IMR-90 (cell line): ENCODE measurements around the gene FMN2.

Experiments
- MAZ ChIP-seq: IDR thresholded peaks from 2 replicates; pipeline ENCODE4 v1.6.1; 2012; ENCODE audit warnings: low read depth, mild to moderate bottlenecking, low read length, improper control_type of control experiment, moderate library complexity, borderline replicate concordance
- POLR2A ChIP-seq: IDR thresholded peaks from 2 replicates; pipeline ENCODE4 v1.6.1; 2012; ENCODE audit warnings: mild to moderate bottlenecking, low read depth, low read length
- SMC3 ChIP-seq: fragments of 150-350 bp; IDR thresholded peaks from 2 replicates; pipeline ENCODE4 v1.6.1; 2016; ENCODE audit warnings: low read depth, mild to moderate bottlenecking, antibody characterized with exemption, low read length, moderate library complexity
- TF ChIP-seq, protein P1 (sequence below): fragments of 150-350 bp; IDR thresholded peaks from 2 replicates; pipeline ENCODE4 v1.6.1; 2017; ENCODE audit warnings: mild to moderate bottlenecking, antibody characterized with exemption, low read length, low read depth
- TF ChIP-seq, protein P2 (sequence below): conservative IDR thresholded peaks from 2 replicates; pipeline ENCODE4 v1.5.1; 2012; ENCODE audit warnings: mild to moderate bottlenecking, low read depth, low read length, improper control_type of control experiment
- TF ChIP-seq, protein P3 (sequence below): fragments of 150-350 bp; IDR thresholded peaks from 2 replicates; pipeline ENCODE4 v1.6.1; 2016; ENCODE audit warnings: low read depth, mild to moderate bottlenecking, low read length, moderate library complexity, borderline replicate concordance

DNA sequence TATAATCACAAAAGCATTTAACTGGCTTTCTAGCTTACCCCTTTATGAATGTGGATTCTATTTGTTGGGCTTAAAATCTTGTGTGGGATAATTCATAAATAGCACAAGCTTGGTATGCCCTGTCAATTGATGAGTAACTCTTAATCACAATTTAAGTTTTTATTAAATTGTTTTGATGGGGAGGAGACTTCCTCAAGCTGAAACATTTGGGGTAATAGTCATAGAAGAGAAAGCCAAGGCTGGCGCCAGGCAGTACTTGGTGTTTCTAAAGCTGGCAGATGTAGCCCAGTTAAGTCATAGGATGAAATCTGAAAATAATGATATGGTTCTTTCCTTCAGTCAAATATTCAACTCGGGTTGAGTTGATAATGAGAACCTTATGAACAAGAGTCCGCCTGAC, 167.2 kb downstream of the FMN2 start:
- TF ChIP-seq MAZ, result no peak
- TF ChIP-seq, protein P1, sequence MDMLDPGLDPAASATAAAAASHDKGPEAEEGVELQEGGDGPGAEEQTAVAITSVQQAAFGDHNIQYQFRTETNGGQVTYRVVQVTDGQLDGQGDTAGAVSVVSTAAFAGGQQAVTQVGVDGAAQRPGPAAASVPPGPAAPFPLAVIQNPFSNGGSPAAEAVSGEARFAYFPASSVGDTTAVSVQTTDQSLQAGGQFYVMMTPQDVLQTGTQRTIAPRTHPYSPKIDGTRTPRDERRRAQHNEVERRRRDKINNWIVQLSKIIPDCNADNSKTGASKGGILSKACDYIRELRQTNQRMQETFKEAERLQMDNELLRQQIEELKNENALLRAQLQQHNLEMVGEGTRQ, result no peak
- TF ChIP-seq POLR2A, result no peak
- TF ChIP-seq, protein P2, sequence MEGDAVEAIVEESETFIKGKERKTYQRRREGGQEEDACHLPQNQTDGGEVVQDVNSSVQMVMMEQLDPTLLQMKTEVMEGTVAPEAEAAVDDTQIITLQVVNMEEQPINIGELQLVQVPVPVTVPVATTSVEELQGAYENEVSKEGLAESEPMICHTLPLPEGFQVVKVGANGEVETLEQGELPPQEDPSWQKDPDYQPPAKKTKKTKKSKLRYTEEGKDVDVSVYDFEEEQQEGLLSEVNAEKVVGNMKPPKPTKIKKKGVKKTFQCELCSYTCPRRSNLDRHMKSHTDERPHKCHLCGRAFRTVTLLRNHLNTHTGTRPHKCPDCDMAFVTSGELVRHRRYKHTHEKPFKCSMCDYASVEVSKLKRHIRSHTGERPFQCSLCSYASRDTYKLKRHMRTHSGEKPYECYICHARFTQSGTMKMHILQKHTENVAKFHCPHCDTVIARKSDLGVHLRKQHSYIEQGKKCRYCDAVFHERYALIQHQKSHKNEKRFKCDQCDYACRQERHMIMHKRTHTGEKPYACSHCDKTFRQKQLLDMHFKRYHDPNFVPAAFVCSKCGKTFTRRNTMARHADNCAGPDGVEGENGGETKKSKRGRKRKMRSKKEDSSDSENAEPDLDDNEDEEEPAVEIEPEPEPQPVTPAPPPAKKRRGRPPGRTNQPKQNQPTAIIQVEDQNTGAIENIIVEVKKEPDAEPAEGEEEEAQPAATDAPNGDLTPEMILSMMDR, result no peak
- no peak for TF ChIP-seq SMC3
- TF ChIP-seq, protein P3, sequence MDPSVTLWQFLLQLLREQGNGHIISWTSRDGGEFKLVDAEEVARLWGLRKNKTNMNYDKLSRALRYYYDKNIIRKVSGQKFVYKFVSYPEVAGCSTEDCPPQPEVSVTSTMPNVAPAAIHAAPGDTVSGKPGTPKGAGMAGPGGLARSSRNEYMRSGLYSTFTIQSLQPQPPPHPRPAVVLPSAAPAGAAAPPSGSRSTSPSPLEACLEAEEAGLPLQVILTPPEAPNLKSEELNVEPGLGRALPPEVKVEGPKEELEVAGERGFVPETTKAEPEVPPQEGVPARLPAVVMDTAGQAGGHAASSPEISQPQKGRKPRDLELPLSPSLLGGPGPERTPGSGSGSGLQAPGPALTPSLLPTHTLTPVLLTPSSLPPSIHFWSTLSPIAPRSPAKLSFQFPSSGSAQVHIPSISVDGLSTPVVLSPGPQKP, result no peak
